ENCODE data around the gene SUZ12.
"Not testable (repeated sequence)": the region's sequence is repeated elsewhere in the genome, so short reads cannot be mapped to it uniquely, and the experiment has no call there.

Gene SUZ12

DNA sequence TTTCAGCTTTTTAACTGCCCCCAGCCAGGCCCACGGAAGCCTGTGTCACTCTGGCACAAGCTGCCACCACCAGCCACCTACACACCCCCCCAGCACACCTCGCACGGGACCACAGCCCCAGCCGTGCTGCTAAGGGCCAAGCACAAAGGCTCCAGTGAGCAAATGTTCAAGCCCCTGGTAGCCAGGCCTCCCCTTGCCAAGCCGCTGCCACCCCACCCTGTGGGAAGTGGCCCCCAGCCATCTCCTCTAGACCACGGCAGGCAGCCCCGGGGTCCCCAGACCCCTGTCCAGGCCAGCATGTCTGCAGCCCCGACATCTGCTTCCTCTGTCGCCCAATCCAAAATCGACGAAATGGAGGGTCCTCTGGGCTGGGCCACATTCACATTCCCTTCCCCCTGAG lies 105.5 kb downstream of the SUZ12 start:
- not testable (repeated sequence) for DNase-seq

DNA sequence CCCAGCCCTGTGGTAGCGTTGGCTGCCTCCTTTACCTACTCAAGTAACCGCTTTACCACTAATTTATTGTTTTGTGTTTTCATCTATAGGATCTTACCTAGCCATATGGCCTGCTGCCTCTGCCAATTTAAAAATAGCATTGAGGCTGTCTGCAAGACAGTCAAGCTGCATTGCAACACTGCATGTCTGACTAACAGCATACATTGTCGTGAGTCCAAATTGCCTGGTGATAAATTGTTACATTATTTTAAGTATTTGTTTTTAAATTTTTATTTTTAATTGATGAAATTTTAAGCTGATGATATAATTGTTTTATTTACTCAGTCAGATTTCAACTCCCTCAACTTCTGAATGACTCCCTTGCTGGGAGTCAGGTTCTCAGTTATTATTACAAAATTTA lies 108.8 kb downstream of the SUZ12 start:
- not testable (repeated sequence) for DNase-seq

DNA sequence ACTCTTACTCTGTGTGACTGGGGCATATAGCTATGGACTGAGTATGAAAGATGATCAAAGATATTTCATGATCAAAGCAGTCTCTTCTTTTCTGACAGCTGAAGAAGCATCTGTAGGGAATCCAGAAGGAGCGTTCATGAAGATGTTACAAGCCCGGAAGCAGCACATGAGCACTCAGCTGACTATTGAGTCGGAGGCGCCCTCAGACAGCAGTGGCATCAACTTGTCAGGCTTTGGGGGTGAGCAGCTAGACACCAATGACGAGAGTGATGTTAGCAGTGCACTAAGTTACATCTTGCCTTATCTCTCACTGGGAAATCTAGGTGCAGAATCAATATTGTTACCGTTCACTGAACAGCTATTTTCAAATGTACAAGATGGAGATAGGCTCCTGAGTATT lies 110.9 kb downstream of the SUZ12 start:
- not testable (repeated sequence) for DNase-seq

Data from NCI-H187 treated with DMSO at 0.1 percent for 48 hours (cell line).